ENCODE measurements around the gene PARD3.
"Not testable (repeated sequence)": the region's sequence is repeated elsewhere in the genome, so short reads cannot be mapped to it uniquely, and the experiment has no call there.

The PARD3 gene

GRCh38 chr10:34795334-34795733 is 19.8 kb downstream of the PARD3 start:
- DNase-seq, result no peak

GRCh38 chr10:34794835-34795234 is 20.3 kb downstream of the PARD3 start:
- DNase-seq, result no peak

DNA sequence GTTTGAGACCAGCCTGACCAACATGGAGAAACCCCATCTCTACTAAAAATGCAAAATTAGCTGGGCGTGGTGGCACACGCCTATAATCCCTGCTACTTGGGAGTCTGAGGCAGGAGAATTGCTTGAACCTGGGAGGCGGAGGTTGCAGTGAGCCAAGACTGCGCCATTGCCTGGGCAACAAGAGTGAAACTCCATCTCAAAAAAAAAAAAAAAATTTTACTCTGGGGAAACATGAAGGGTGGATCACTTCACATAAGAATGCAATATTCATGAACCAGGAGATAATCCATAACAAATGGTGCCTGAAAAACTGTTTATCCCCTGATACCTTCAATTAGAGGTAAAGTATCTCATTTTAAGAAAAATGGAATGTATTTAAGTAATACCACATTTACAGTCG is 21.5 kb downstream of the PARD3 start:
- not testable (repeated sequence) for DNase-seq

DNA sequence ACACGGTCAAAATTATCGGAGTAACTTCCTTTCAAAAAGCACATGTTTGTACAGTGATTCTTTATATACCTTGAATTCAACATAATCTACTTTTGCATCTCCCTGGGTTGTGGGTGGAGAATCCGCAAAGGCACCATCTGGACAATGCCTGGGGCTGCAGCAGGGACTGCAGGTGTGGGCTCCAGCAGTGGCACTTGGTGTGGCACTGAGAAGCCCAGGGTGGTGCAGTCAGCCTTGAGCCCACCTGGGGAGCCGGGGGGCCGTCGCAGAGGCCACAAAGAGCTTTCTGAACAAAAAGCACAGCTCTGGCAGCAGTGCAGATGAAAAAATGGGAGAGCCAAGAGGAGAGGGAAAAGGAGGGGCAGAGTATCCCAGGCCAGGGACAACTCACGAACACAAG is 22.2 kb downstream of the PARD3 start:
- DNase-seq, result no peak

- DNase-seq, result no peak
Observed at GRCh38 chr10:34791947-34792346, 23.1 kb downstream of the PARD3 start.

- DNase-seq, result no peak
Observed at GRCh38 chr10:34791228-34791627, 23.9 kb downstream of the PARD3 start.

DNA sequence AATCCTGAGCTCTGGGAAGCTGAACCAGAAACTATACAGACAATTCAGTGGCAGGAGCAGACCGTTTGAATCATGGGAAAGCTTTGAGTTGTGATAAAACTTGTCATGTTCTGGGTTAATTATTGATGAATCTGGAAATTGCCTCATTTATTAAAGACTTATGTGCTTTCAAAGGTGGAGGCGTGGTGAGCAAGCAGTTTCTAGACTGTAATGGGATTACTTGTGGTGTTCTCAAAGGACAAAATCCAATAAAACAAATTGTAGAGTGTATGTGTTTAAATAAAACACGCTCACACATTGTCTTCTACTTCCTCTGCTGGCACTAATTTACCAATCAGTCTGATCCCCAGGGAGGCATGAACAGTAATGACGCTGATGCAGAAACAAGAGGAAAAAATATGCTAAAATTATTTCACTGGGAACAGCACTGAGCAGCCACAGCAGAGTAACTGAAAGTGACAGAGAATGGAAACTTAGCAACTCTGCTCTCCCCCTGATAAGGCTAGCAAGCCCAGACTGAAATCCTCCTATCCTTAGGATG is 25.1 kb downstream of the PARD3 start:
- DNase-seq, result no peak

GRCh38 chr10:34786464-34786863 is 28.6 kb downstream of the PARD3 start:
- DNase-seq, result no peak

- DNase-seq, result no peak
Observed at GRCh38 chr10:34781711-34782110, 33.4 kb downstream of the PARD3 start.

- no peak for DNase-seq
Observed at GRCh38 chr10:34780818-34781380, 34.2 kb downstream of the PARD3 start.

DNA sequence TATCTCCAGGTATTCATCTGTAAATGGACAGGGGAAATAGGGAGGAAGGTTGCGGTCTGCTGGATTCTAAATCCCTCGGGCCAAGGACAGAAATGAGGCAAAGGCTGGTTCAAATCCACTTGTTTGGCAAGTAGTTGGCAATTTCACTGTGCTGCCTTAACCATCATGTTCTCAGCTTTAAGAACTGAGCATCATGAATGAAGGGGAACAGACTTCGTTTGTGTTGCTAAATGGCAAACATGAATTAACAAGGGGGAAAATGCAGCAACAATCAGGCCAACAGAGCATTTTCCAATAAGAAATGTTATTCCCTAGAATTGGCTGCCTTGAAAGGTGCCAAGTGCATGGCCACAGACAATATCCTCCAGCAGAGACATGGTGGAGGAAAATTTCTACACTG is 36.9 kb downstream of the PARD3 start:
- no peak for DNase-seq

- DNase-seq, result no peak
Observed at GRCh38 chr10:34776090-34776690, 38.9 kb downstream of the PARD3 start.

DNA sequence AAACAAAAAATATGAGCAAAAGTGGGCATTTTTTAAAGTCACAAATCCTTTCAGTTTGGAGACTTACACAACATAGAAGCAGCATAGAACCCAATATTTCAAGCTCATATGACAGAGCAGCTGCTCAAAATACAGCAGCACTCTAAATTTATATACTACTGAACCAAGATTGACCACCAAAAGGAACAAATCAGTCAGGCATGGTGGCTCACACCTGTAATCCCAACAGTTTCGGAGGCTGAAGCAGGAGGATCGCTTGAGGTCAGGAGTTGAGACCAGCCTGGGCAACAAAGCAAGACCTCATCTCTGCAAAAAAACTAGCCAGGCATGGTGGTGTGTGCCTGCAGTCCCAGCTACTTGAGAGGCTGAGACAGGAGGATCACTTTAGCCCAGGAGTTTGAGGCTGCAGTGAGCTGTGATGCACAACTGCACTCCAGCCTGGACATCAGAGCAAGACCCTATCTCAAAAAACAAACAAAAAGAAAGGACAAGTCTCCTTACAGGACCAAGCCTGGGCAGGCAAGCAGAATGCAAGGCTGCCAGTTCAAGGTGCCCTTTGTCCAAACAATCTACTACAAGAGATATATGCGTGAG is 40.0 kb downstream of the PARD3 start:
- no peak for DNase-seq

DNA sequence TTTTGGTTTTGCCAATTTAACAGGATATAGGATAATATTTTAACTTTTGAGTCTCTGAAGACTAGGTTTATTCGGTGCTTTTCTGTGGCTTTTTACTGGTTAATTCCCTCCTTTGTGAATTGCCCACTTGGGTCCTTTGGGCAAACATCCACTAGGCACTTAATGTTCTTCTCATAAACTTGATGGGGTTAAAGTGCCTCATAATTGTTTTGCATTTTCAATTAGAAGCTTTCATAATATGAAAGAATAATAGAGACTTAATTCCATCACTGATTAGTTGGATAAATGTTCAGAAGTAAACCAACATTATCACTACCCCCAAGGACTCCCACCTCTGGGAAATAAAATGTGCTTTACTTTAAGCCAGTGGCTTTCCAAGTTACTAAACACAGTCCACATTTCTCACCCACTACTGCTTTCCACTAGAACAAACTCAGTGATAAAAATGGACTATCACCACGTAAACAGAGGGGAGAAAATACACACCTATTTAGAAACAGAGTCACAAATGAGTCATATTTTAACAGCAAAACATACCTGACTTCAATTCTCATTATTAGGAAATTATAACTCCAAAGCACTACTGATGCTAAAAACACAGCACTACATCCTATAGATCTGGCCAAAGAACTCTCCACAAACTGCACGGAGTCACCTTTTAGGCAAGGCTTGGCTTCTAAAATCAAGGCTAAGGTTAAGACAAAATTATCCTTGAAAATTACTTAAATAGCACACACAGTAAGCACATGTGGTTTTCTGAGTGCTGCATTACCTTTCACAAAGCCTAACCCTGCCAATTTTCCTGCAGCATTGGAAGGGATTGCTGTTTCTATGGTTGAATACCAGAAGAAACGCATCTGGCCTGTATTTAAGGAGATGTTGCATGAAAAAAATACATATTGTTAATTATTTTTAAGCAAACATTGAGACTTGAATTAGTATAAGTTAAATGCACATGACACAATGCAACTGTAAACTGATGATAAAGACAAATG is 41.2 kb downstream of the PARD3 start:
- DNase-seq, result no peak

GRCh38 chr10:34771525-34771924 is 43.6 kb downstream of the PARD3 start:
- no peak for DNase-seq

DNA sequence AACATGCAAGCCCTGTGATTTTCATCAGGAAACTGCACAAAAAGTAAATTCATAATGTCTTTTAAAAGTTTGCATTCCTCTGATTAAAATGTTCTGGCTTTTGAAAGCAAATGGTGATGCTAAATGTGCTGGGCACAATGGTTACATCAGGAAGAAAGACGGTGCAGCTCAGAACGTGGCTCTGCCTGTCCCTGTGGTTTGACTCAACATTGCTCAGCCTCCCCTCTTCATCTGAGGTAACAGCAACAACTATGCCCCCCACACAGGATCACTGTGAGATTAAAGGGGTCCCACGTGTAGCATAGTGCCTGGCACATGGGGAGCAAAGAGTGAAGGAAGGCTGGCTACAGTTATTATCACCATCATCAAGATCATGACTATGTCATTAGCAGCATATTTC is 44.0 kb downstream of the PARD3 start:
- no peak for DNase-seq

GRCh38 chr10:34769899-34770298 is 45.2 kb downstream of the PARD3 start:
- no peak for DNase-seq

- DNase-seq, result no peak
Observed at GRCh38 chr10:34768972-34769330, 46.1 kb downstream of the PARD3 start.

- no peak for DNase-seq
Observed at GRCh38 chr10:34768261-34768971, 46.7 kb downstream of the PARD3 start.

GRCh38 chr10:34766811-34767494 is 48.1 kb downstream of the PARD3 start:
- DNase-seq, result no peak

DNA sequence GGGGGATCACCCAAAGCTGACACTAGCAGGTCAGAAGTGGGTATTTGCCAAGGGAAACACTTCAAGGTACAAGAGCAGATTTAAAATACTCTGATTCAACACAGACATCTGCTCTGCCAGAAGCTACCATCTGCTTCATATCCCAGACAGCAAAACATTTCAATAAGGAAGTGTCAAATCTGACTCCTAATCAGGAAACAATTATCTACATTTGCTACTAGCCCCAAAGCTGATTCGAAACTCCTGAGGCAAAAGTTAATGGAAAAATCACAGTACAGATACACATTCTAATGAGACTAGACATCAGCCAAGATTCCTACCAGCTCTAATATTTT is 48.9 kb downstream of the PARD3 start:
- DNase-seq, result no peak

DNA sequence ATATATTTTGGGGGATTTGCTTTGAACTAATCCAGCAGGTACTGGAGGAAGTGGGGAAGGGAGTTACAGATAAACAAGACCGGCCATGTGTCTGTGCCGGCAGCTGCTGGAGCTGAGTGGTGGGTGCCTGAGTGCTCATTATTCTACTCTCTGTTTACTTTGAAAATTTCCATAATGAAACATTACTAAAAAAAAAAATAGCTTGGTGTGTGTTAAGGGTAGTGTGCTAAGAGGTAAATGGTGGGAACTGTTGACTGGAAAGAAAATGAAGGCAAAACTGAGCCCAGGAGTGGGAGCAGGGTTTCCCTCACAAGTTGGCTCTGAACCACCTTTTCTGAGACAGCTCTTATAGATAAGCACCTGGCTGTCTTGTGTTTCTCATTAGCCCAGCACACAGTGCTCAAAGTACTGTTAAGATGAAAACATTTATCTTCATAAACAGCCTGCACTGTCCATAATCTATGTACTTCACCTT is 50.6 kb downstream of the PARD3 start:
- no peak for DNase-seq
